GM21360 (cell line): Measurements from ENCODE around the gene SLC9C2.
"Not testable (repeated sequence)": the region's sequence is repeated elsewhere in the genome, so short reads cannot be mapped to it uniquely, and the experiment has no call there.

Experiments used
- ATAC-seq: cut with Tn5 transposase; IDR thresholded peaks from one replicate; pipeline ENCODE4 v1.9.1; 2021; ENCODE audit warnings: mild to moderate bottlenecking, moderate library complexity; ENCODE audit not compliant: unreplicated experiment

The SLC9C2 gene

DNA sequence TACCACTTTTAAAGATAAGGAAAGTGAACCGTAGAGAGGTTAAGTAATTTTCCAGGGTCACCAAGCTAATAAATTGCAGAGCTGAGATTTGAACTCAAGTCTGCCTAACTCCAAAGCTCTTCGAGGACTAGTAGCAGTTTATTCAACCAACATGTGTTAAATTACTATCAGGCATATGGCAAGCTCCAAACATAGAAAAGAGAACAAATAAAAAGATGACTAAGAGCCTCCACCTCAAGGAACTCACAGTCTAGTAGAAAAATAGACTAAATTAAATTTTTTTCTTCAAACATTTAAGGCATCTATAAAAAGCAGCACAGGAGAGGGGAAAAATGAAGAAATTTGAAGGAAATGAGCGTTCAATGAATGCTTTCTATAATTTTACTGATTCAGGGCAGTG, 22.2 kb downstream of the SLC9C2 start:
- ATAC-seq, result no peak

DNA sequence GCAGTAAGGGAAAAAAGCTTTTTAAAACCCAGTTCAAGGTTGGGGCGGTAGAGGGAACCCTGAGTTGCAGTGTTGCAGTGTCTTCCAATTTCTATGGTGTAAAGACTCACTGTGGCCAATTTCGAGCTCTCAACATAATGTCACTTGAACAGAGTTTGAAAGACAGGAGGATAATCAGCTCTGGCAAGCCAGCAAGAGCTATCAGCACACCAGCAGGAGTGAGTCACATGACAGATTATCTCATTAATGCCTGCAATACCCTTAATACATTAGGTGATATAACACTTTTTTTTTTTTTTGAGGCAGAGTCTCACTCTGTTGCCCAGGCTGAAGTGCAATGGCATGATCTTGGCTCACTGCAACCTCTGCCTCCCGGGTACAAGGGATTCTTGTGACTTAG, 22.8 kb downstream of the SLC9C2 start:
- no peak for ATAC-seq

DNA sequence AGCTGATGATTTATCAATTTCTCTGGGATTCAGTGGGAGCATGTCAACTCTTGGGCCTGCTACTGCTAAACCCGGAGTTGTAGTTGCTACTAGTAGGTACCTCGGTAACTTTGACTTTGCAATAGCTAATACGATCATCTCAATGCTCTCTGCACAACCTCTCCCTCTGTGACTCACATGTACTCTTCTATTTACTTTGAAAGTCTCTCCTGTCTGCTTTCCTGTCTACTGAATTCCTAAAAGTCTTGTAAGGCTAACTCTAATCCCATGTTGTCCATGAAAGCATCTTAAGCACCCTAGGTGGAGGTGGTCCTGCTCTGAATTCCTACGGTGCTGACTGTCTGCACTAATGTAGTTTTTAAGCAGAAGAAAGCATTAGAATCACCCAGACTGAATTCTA, 29.3 kb downstream of the SLC9C2 start:
- ATAC-seq, result no peak

DNA sequence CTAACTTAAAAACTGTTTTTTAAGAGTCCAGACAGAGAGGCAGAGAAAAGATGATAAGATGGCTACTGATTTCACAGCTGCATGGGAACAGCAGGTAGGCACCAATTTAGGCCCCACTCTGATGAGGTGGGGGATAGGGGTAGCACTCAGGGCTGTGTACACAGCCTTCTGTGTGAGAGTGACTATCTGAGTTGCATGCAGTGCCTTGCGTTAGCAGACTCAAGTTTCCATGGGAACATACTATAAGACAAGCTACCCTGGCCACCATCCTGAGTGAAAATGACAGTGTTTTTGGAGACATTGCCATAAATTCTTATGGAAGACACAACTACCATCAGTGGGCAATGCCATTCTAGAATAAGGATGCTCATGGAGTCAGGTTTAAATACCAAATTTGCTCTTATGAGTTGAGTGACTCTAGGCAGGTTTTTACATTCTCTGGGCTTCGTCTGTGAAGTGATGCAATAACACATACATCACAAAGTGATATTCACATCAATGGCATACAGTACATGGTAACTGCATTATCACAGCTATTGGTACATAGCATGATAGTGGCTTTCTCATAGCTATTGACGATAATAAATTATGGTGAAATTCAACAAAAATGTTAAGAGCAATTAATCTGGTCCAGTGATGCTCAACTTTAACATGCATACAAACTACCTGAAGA, 30.5 kb downstream of the SLC9C2 start:
- no peak for ATAC-seq

DNA sequence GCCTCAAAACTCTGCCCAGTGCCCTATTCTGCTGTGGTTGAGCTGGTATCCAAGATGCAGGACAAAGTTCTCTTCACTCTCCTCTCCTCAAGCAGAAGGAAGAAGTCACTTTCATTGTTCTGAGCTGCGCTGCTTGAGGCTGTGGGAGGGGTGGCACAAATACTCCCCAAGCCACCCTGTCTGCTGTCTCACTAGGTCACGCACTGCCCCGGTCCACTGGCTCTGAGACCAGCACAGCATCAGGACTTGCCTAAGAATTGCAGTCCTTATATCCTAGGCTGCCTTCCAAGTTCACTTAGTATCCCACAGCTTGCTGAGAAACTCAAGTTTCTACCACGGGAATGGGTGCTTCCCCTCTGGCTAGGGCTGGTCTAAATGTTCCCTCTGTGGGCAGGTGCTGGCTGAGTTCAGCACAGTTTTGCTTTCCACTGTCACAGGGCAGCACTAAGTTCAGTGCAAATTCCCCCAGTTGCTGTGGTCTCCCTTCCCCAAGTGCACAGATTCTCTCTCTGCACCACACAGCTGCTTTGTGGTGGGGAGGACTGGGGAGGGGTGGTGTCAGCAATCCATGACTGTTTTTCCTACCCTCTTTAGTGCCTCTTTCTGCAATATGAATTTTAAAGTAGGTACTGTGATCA, 32.4 kb downstream of the SLC9C2 start:
- peak; percentile 74 for ATAC-seq

DNA sequence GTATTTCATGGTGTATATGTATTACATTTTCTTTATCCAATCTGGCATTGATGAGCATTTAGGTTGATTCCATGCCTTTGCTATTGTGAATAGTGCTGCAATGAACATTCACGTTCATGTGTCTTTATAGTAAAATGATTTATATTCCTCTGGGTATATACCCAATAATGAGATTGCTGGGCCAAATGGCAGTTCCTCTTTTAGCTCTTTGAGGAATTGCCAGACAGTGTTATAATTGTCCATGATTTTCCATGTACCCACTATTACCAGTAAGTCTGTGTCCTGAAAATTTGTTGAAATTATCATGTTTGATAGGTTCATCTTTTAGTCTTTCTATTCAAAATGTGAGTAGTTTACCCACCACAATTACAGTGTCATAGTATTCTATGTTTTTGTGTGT, 34.4 kb downstream of the SLC9C2 start:
- ATAC-seq, result no peak

DNA sequence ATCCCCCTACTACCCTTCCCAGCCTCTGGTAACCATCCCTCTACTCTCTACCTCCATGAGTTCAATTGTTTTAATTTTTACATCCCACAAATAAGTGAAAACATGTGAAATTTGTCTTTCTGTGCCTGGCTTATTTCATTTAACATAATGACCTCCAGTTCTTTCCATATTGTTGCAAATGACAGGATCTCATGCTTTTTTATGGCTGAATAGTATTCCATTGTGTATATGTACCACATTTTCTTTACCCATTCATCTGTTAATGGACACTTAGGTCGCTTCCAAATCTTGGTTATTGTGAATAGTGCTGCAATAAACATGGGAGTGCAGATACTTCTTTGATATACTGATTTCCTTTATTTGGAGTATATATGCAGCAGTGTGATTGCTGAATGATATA, 39.0 kb downstream of the SLC9C2 start:
- not testable (repeated sequence) for ATAC-seq

DNA sequence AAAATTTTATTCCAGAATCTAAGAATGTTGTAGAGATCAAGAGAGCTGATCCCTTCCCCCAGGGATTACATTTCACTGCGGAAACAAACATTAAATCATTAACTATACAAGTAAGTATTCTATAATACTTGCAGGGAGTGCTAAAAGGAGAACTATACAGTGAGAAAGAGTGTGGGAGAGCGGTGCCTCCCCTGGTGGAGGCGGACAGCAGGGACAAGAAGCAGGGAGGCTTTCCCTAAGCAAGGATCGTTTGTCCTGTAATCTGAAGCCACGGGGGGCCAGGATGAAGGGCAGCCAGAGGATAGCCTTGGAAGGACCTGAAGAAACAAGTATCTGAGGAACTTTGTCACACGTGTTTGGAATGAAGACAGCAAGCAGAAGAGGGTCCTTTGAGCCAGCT, 40.1 kb downstream of the SLC9C2 start:
- no peak for ATAC-seq

DNA sequence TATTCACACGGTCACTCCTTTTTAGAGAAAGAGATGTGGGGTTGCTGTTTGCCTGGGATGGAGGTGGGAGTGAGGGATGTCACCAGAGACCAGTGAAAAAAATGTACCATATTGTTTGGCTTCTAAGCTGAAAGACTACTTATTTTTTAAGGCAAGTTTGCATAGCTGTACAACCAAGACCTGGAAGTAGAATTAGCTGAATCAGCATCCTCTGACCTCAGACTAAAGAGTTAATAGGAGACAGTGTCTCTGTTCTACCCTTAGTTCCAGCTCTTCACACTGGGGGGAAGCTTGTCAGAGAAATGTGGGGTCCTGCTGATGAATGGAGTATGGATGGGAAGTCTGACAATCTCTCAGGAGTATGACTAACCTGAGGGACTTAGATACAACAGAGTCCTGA, 41.6 kb downstream of the SLC9C2 start:
- no peak for ATAC-seq

DNA sequence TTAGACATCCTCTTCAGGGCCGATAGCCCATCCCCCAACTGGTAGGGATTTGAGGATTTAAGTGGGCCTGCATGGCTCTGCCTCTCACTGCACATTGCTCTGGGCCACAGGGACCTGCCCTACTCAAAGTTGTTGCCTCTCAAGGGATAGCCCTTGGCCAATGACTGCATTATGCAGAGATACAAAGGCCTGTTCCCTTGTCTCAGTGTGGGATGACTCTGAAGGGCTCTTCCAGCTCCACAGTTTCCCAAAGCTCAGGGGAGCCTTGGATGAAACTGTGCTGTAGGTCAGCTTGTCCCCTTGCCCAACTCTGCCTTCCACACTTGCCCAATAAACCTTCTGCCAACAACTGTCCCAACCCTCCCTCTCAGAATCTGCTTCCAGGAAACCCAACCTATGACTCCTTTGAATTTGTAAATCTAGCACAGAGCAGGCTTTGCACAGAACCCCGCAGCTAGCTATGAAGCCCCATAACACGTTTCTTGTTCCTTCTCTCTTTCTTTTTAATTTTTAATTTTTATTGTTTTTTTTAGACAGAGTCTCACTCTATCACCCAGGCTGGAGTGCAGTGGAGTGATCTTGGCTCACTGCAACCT, 42.5 kb downstream of the SLC9C2 start:
- no peak for ATAC-seq

DNA sequence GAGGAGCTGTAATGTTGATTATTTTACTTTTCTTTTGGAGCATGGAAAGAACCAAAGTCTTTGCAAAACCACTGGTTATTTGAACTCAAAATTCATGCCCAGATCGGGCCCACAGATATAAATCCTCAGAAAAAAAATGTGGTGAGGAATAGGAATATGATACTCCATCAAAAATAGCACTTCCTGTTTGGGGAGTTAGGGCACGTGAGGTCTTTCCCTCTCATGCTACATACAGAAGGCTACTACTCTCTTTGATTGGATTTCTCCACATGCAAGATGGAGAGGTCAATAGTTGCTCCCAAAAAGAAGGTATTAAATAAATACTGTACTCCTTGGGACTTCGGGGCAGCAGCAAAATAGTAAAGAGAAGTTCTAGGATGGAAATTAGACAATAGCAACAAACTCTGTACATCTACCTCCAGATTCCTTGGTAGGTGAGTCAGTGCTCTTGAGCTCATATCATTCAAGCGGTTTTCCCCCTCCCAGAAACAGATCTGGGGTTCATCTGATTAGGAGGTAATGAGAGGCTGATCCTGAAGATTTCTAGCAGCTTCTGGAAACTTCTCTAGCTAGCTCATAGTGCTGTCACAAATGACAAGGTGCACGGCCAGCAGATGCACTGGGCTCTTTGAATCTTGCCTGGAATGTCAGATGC, 47.1 kb downstream of the SLC9C2 start:
- no peak for ATAC-seq

DNA sequence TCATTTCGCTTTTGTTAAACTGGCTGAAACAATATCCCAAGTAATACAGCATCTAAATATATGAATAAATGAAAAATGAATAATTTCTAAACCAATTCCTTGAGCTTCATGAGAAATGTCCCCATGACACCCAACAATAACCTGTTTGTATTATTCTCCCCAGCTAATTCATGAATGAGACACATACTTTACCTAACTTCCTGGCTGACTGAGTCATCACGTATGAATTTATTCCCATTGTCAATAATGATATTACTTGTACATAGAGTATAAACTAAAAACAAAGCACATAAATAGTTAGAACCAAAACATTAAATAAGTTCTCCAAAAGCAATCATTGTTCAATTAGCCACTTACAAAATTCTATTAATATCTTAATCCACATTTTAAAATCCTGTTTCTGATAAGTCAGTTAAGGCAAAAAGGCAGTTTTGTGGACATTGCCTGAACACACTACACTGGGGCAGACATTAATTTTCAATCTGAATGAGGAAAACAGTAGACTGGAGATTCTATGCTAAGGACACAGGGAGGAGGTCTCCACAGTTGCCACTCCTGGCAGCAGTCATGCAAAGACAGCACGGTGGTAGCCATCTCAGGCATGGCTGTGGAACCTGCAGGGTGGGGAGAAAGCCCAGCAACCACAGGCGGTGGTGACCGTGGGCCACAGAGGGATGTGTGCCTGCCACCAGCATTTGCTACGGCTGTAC, 48.2 kb downstream of the SLC9C2 start:
- ATAC-seq, result no peak

DNA sequence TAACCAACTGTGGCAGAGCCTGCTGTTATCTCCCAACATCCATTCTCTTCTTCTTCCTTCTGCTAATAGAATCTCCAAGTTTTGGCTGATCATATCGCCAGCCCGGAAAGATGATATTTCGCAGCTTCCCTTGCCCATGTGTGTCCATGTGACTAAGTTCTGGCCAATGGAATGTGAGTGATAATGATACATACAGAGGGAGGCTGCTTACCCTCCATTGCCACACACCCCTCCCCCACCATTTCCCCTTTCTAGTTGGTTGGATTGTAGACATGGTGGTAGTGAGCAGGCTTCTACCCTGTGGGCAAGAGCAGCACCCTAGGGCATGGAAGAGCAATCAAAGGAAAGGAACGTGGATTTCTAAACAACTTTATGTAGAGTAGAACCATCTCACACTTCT, 48.8 kb downstream of the SLC9C2 start:
- no peak for ATAC-seq

DNA sequence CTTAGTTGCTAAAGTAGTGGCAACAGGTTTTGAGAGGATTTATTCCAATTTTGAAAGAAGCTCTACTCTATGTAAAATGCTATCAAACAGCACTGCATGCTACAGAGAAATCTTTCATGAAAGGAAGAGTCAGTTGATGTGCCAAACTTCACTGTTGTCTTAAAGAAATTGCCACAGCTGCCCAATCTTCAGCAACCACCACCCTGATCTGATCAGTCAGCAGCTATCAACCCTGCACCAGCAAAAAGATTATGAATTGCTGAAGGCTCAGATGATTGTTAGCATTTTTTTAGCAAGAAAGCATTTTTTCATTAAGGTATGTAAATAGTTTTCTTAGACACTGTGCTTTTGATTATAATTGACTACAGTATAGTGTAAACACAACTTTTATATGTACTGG, 49.6 kb downstream of the SLC9C2 start:
- ATAC-seq, result no peak

DNA sequence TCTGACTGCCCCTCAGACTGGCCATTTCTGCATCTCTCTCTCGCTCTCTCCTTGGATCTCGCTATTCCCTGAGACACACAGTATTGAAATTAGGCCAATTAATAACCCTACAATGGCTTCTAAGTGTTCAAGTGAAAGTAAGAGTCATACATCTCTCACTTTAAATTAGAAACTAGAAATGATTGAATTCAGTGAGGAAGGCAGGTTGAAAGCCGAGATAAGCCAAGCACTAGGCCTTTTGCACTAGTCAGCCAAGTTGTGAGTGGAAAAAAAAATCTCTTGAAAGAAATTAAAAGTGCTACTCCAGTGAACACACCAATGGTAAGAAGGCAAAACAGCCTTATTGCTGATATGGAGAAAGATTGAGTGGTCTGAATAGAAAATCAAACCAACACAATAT, 51.2 kb downstream of the SLC9C2 start:
- no peak for ATAC-seq

DNA sequence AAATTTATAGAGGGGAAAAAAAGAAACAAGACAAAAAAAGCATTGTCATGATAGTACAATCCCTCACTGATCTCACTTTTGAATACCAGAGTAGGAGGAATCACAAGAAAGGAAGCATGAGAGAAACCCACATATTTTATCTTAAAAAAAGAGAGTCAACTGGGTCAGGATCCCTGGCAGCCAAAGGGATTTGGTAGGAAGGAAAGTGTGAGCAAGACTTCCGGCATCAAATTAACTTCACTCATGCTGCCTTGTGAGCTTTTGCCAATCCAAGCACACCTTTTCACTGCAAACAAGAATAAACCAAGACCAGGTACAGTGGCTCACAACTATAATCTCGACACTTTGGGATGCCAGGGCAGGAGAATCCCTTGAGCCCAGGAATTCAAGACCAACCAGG, 53.1 kb downstream of the SLC9C2 start:
- no peak for ATAC-seq

DNA sequence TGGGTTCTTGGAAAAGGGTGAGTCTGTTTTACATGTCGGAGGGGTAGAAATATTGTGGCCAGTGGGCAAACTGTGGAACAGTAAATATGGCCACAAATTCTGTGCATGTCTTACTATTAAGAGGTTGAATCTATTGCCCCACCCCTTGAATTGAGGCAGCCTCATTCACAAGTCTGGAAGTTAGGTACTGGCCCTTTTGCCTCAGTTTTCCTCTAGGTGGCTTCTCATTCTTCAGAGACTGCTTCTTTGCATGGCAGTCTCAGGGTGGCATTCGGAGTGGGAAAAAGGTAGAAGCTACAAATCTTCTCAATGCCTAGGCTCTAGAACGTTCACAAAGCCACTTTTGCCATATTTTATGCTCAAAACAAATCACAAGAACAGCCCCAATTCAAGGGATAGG, 57.2 kb downstream of the SLC9C2 start:
- no peak for ATAC-seq

DNA sequence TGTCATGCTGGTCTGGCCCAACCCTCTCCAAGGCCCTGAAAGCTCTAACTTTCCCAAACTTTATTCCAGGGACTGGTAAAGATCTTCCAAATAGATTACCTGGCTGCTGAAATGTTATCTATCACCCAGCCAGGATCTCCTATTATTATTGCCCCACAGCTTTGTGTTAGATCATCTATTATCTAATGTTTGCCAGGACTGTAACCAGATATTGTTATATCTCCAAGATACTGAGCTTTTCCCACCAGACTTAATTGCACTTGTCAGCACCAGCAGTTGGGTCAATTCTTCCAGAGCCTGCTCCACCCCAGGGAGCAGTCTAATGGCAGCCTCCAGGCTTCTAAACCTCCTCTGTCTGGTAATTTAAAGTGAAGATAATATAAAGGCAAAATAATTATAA, 66.6 kb downstream of the SLC9C2 start:
- ATAC-seq, result no peak

DNA sequence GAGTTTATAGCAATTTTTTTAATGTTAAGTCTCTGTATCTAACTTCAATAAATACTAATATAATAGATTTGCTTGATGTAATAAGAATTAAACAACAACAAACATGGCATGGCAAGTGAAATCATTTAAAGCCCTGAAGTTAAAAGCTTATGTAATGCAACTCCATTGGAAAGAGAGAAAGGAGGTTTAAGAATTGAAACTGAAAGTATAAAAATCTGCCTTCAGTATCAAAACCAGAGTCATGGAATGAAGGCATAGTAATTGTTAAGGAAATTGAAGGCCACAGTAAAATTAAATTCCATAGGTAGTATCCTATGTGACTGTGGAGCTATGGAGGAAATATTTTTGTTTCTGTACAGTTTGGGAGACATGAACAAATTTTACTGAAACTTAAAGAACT, 70.6 kb downstream of the SLC9C2 start:
- no peak for ATAC-seq

DNA sequence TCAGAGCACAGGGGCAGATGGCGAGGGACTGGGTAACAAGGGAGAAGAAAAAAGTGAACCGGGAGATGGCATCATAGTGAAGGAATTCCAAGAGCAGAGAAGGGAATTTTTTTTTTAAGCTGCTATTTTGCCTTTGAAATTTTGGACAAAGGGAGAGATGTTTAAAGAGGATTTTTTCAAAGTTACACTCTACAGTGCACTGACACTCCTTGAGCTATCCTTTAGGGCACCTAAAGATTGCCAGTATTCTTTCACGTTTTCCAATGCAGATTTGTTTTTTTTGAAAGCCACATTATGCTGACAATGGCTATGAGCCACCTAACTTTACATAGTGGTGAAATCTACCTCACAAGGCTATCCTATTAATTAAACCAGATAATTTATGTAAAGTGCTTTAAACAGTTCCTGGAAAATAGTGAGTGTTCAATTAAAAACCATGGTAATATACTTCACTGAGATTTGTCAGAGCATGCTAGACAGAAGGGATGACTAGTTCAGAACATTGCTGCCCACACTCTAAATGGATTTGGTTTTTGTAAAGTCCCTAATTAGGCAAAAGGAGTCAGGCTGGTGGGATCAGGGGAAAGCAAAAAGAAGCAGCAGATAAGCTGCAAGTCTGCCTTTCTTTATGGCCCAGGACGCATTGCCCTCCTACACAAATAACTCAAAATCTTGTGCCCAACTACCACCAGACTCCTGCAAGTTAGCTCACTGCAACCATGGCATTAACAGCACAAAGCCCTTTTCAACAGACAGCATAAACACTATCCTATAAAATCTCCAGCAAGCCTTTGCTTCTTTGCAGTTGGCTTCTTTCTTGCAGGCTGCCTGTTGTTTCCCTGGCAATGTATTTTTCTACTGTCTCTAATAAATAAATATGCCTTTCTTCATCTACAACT, 71.8 kb downstream of the SLC9C2 start:
- no peak for ATAC-seq
